Liver (tissue), 9 donors: ENCODE measurements around the gene LDHD. TPM values are rescaled to one million over a fixed set of nuclear protein-coding genes. Genes with fewer than 3 reads are reported as not detected.

ENCODE experiments used
- DNase-seq: peaks from one replicate; pipeline ENCODE4 v3.0.0-alpha.2; 2017; ENCODE audit warnings: low spot score
- H3K27ac ChIP-seq, 2 donors: one replicate each; pipeline ENCODE4 v1.7.0; 2013; ENCODE audit warnings: inconsistent platforms in 2 of 2, low read length in 2 of 2, control low read depth in 1 of 2, low read depth in 1 of 2, mild to moderate bottlenecking in 1 of 2
- H3K27me3 ChIP-seq, 4 donors: one replicate each; pipeline versions ENCODE4 v1.6.1 to v1.7.0; 2013; ENCODE audit warnings: low read length in 3 of 4, inconsistent platforms in 1 of 4, mild to moderate bottlenecking in 1 of 4, moderate library complexity in 1 of 4; ENCODE audit not compliant: control insufficient read depth in 4 of 4, insufficient read depth in 4 of 4
- H3K36me3 ChIP-seq, 4 donors: one replicate each; pipeline versions ENCODE4 v1.6.1 to v1.7.0; 2013; ENCODE audit warnings: low read length in 3 of 4, mild to moderate bottlenecking in 3 of 4, low read depth in 1 of 4, moderate library complexity in 1 of 4; ENCODE audit not compliant: control insufficient read depth in 4 of 4, insufficient read depth in 3 of 4
- H3K4me1 ChIP-seq, 4 donors: one replicate each; pipeline versions ENCODE4 v1.6.1 to v1.7.0; 2013; ENCODE audit warnings: low read length in 3 of 4, mild to moderate bottlenecking in 3 of 4, moderate library complexity in 1 of 4; ENCODE audit not compliant: control insufficient read depth in 4 of 4, insufficient read depth in 4 of 4
- H3K4me3 ChIP-seq, 3 donors: one replicate each; pipeline versions ENCODE4 v1.6.1 to v1.7.0; 2013; ENCODE audit warnings: low read length in 3 of 3, control low read depth in 1 of 3, low read depth in 1 of 3, mild to moderate bottlenecking in 1 of 3
- H3K9ac ChIP-seq, 2 donors: one replicate each; pipeline ENCODE4 v1.7.0; 2013; ENCODE audit warnings: low read length in 2 of 2, mild to moderate bottlenecking in 2 of 2, moderate library complexity in 2 of 2, control low read depth in 1 of 2, low read depth in 1 of 2
- H3K9me3 ChIP-seq, 4 donors: one replicate each; pipeline versions ENCODE4 v1.6.1 to v1.7.0; 2013; ENCODE audit warnings: low read length in 3 of 4; ENCODE audit not compliant: control insufficient read depth in 4 of 4
- EGR1 ChIP-seq, 2 donors: IDR thresholded peaks; 2 replicates each; pipeline ENCODE4 v1.6.1; 2016 to 2018; ENCODE audit warnings: antibody characterized with exemption in 2 of 2, low read depth in 2 of 2
- FOXA1 ChIP-seq: IDR thresholded peaks from 2 replicates; pipeline ENCODE4 v1.6.1; 2016; ENCODE audit warnings: antibody characterized with exemption
- GABPA ChIP-seq, 2 donors: IDR thresholded peaks in 1 of 2; conservative IDR thresholded peaks in 1 of 2; 2 replicates each; pipeline ENCODE4 v1.6.1; 2016; ENCODE audit warnings: antibody characterized with exemption in 2 of 2, mild to moderate bottlenecking in 1 of 2, moderate library complexity in 1 of 2
- HNF4A ChIP-seq, 2 donors: conservative IDR thresholded peaks; 2 replicates each; pipeline ENCODE4 v1.6.1; 2016; ENCODE audit warnings: antibody characterized with exemption in 2 of 2, mild to moderate bottlenecking in 2 of 2
- HNF4G ChIP-seq: IDR thresholded peaks from 2 replicates; pipeline ENCODE4 v1.6.1; 2016; ENCODE audit warnings: antibody characterized with exemption
- JUND ChIP-seq, 2 donors: IDR thresholded peaks; 2 replicates each; pipeline ENCODE4 v1.6.1; 2016; ENCODE audit warnings: antibody characterized with exemption in 2 of 2
- NR2F2 ChIP-seq: IDR thresholded peaks from 2 replicates; pipeline ENCODE4 v1.6.1; 2016; ENCODE audit warnings: antibody characterized with exemption
- RAD21 ChIP-seq, 2 donors: IDR thresholded peaks; 2 replicates each; pipeline ENCODE4 v1.6.1; 2016; ENCODE audit warnings: antibody characterized with exemption in 2 of 2, mild to moderate bottlenecking in 2 of 2
- RXRA ChIP-seq, 2 donors: IDR thresholded peaks; 2 replicates each; pipeline ENCODE4 v1.6.1; 2017 to 2018; ENCODE audit warnings: antibody characterized with exemption in 2 of 2, mild to moderate bottlenecking in 1 of 2
- SP1 ChIP-seq: IDR thresholded peaks from 2 replicates; pipeline ENCODE4 v1.6.1; 2018; ENCODE audit warnings: antibody characterized with exemption, mild to moderate bottlenecking
- TAF1 ChIP-seq: conservative IDR thresholded peaks from 2 replicates; pipeline ENCODE4 v1.6.1; 2016; ENCODE audit warnings: antibody characterized with exemption, mild to moderate bottlenecking
- WGBS: extraction: QIAGEN DNeasy Blood & Tissue Kit; methylation state at CpG from one replicate; pipeline ENCODE4 v1.1.7; 2013; 5-methylcytosine and 5-hydroxymethylcytosine counted together
- polyA plus RNA-seq, 2 donors: library from polyadenylated mRNA; stranded (reverse) in 1 of 2; unstranded in 1 of 2; fragments of 200-250 nt in 1 of 2; fragments of >200 nt in 1 of 2; fragmentation: Nextera tagmentation in 1 of 2; extraction: Ambion mirVana in 1 of 2; gene quantifications; one replicate each; pipeline versions ENCODE4 v1.2.1 to v1.2.3, GENCODE V29; 2013 to 2015
- total RNA-seq, 2 donors: library from RNA; depleted of rRNA; stranded (reverse); fragments of >200 nt; gene quantifications; one replicate each; pipeline ENCODE4 v1.2.3, GENCODE V29; 2014
- TF ChIP-seq, protein P1 (sequence below): IDR thresholded peaks from 2 replicates; pipeline ENCODE4 v1.6.1; 2016; ENCODE audit warnings: antibody characterized with exemption
- TF ChIP-seq, protein P2 (sequence below): IDR thresholded peaks from 2 replicates; pipeline ENCODE4 v1.6.1; 2016; ENCODE audit warnings: antibody characterized with exemption
- TF ChIP-seq, protein P3 (sequence below): fragments of 150-350 bp; IDR thresholded peaks from 2 replicates; pipeline ENCODE4 v1.5.1; 2017; ENCODE audit warnings: improper control_type of control experiment, low read depth, low read length; ENCODE audit not compliant: missing input control
- TF ChIP-seq, protein P4 (sequence below): IDR thresholded peaks from 2 replicates; pipeline ENCODE4 v1.6.1; 2016; ENCODE audit warnings: antibody characterized with exemption
- donor health status: healthy.
- donor health status: healthy.
- donor health status: healthy.
- donor health status: healthy.
- donor health status: healthy.

The LDHD gene
- total and polyA plus RNA-seq, 4 donors, result 27.7 to 84.1 (median 76.3) TPM

DNA sequence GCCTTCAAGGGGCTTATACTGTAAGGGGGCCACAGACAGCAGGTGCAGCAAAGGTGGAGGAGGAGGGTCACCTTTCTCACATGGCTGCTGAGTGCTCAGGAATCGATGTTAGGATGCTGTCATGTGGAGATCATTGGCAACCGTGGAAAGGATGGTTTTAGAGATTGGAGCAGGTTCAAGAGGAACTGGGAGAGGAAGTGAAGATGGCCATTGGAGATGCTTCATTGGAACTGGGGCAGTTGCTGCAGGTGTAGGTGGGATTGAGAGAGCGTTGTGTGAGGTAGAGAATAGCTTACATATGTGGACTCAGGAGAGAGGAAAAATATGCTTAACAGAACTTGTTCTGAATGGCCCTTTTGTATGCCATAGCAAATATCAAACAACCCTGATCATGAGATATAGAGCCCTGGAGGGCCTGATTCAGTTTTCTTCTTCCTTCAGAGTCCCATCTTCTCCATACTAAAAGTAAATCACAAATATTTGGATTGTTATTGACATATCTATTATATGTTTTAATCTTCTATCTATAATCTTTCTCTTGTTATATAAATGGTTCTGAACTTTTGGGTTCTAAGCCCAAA lies 40.8 kb downstream of the LDHD start:
- DNase-seq, result no peak
- Histone ChIP-seq H3K27me3 (no peaks in the 10 kb centered on the region), H3K27ac (no peak overlapping the region), H3K36me3 (no peaks in the 10 kb centered on the region), H3K4me1 (peaks cover 2 to 18% (median 6%) of the 10 kb centered on the region in 4 donors), H3K9ac (no peak overlapping the region), H3K9me3 (no peaks in the 10 kb centered on the region), H3K4me3 (no peak overlapping the region)
- TF ChIP-seq, protein P1, sequence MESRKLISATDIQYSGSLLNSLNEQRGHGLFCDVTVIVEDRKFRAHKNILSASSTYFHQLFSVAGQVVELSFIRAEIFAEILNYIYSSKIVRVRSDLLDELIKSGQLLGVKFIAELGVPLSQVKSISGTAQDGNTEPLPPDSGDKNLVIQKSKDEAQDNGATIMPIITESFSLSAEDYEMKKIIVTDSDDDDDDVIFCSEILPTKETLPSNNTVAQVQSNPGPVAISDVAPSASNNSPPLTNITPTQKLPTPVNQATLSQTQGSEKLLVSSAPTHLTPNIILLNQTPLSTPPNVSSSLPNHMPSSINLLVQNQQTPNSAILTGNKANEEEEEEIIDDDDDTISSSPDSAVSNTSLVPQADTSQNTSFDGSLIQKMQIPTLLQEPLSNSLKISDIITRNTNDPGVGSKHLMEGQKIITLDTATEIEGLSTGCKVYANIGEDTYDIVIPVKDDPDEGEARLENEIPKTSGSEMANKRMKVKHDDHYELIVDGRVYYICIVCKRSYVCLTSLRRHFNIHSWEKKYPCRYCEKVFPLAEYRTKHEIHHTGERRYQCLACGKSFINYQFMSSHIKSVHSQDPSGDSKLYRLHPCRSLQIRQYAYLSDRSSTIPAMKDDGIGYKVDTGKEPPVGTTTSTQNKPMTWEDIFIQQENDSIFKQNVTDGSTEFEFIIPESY, result no peak
- TF ChIP-seq RXRA (IDR thresholded peaks at IDR 0.05), result no peak
- TF ChIP-seq, protein P2, sequence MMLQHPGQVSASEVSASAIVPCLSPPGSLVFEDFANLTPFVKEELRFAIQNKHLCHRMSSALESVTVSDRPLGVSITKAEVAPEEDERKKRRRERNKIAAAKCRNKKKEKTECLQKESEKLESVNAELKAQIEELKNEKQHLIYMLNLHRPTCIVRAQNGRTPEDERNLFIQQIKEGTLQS, result no peak
- TF ChIP-seq RAD21 (IDR thresholded peaks at IDR 0.05), result no peak
- TF ChIP-seq HNF4G, result no peak
- 77% methylated on average over 3 of the region's 3 CpGs for WGBS

DNA sequence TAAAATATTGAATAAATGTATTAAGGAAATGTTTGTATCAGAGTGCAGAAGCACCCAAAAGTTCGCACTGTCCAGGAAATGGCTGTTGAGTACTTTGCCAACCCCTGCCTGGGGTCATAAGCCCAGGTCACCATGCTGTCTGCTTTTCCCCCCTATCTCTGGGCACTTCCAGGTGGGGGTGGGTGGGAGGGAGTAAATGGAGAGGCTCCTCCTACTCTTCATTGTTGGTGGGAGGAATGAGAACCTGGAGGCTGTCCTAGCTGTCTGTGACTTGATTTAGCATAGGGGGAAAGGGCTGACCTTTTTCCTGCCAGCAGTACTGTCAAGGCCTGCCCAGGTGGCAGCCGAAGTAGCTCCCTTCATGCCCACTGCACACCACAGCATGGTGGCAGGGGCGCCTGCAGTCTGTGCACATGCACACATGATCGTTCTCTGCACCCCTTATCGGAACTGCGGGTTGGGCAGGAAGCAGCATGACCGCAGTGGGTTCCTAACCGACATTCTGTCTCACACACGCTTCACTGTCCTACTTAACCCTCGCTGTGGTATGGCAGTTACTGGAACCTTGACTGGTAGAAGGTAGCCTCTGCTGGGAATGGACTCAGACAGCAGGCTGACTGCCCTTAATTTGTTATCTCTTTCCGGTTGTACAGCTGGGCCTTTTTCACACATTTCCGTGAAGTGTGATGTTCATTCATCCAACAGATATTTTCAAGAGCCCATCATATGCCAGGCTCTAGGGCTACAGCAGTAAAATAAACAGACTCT lies 41.5 kb downstream of the LDHD start:
- no peaks in the 10 kb centered on the region for H3K27me3 ChIP-seq
- H3K9ac ChIP-seq, result no peak overlapping the region
- no peak overlapping the region for H3K27ac ChIP-seq
- H3K4me3 ChIP-seq, result no peak overlapping the region
- no peak for DNase-seq
- TF ChIP-seq, protein P3, sequence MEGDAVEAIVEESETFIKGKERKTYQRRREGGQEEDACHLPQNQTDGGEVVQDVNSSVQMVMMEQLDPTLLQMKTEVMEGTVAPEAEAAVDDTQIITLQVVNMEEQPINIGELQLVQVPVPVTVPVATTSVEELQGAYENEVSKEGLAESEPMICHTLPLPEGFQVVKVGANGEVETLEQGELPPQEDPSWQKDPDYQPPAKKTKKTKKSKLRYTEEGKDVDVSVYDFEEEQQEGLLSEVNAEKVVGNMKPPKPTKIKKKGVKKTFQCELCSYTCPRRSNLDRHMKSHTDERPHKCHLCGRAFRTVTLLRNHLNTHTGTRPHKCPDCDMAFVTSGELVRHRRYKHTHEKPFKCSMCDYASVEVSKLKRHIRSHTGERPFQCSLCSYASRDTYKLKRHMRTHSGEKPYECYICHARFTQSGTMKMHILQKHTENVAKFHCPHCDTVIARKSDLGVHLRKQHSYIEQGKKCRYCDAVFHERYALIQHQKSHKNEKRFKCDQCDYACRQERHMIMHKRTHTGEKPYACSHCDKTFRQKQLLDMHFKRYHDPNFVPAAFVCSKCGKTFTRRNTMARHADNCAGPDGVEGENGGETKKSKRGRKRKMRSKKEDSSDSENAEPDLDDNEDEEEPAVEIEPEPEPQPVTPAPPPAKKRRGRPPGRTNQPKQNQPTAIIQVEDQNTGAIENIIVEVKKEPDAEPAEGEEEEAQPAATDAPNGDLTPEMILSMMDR, result no peak
- TF ChIP-seq TAF1, result no peak
- TF ChIP-seq, protein P4, sequence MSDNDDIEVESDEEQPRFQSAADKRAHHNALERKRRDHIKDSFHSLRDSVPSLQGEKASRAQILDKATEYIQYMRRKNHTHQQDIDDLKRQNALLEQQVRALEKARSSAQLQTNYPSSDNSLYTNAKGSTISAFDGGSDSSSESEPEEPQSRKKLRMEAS, result no peak
- no peak for TF ChIP-seq JUND (IDR thresholded peaks at IDR 0.05)
- TF ChIP-seq FOXA1, result no peak
- TF ChIP-seq, protein P1, result no peak
- TF ChIP-seq EGR1 (IDR thresholded peaks at IDR 0.05; ENCODE audit: low read depth in 2 of 2), result no peak
- no peak for TF ChIP-seq HNF4A (conservative IDR thresholded peaks at IDR 0.05)
- TF ChIP-seq SP1, result no peak
- TF ChIP-seq, protein P2, result no peak
- TF ChIP-seq GABPA (IDR thresholded peaks at IDR 0.05 in 1 of 2, conservative IDR thresholded peaks at IDR 0.05 in 1 of 2), result no peak
- TF ChIP-seq HNF4G, result no peak
- TF ChIP-seq RXRA (IDR thresholded peaks at IDR 0.05), result no peak
- TF ChIP-seq NR2F2, result no peak
- H3K4me1 ChIP-seq, result peaks cover 7 to 25% (median 11%) of the 10 kb centered on the region in 4 donors
- no peaks in the 10 kb centered on the region for H3K36me3 ChIP-seq
- no peaks in the 10 kb centered on the region for H3K9me3 ChIP-seq
- WGBS, result 74% methylated on average over 12 of the region's 12 CpGs
